Retina (tissue), 1 donor: ENCODE results near the gene JUNB.
"Not testable (repeated sequence)": the region's sequence is repeated elsewhere in the genome, so short reads cannot be mapped to it uniquely, and the experiment has no call there.

ENCODE experiments used
- DNase-seq: peaks from one replicate; pipeline ENCODE4 v3.0.0-alpha.2; 2016

JUNB gene

GRCh38 chr19:12789098-12789903 is 2.0 kb upstream of the JUNB start:
- DNase-seq = peak; percentile 57

DNA sequence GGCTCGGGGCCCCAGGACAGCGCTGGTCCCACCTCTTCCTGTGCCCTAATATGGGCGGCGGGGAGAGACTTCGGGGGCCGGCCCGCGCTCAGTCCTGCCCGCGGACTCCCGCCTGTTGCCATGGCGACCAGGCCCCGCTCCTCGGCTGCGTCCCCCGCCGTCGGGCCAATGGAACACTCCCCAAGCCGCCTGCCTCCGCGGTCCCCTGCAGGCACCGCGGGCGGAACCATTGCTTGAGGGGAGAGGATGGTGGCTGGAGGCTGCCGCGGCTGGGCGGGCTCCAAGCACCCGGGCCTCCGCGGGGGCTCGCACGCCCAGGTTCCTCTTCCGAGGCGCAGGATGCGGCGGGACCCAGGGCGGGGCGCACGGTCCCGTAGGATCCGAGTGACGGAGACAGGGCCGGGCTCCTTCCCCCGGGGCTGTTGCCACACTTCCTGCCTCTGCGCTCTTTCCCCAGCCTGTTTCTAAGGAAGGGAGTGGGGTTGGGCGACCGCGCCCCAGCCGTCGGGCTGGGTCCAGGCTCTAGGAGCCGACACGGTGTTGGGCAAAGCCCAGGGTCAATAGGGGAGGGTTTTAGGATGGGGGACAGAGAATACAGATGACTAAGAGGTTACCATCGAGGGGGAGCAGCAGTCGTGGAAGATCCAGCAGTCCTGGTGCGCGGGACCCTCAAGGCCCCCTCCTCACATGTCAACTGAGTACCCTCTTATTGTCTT is 1.2 kb upstream of the JUNB start:
- peak; percentile 97 for DNase-seq

GRCh38 chr19:12790628-12791344 is 500 bp upstream of the JUNB start:
- DNase-seq = no peak

GRCh38 chr19:12792051-12792852 is 966 bp downstream of the JUNB start:
- DNase-seq = peak; percentile 83

DNA sequence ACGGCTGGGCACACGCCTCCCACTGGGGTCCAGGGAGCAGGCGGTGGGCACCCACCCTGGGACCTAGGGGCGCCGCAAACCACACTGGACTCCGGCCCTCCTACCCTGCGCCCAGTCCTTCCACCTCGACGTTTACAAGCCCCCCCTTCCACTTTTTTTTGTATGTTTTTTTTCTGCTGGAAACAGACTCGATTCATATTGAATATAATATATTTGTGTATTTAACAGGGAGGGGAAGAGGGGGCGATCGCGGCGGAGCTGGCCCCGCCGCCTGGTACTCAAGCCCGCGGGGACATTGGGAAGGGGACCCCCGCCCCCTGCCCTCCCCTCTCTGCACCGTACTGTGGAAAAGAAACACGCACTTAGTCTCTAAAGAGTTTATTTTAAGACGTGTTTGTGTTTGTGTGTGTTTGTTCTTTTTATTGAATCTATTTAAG is 1.6 kb downstream of the JUNB start:
- no peak for DNase-seq

GRCh38 chr19:12793290-12794195 is 2.3 kb downstream of the JUNB start:
- DNase-seq = peak; percentile 94

DNA sequence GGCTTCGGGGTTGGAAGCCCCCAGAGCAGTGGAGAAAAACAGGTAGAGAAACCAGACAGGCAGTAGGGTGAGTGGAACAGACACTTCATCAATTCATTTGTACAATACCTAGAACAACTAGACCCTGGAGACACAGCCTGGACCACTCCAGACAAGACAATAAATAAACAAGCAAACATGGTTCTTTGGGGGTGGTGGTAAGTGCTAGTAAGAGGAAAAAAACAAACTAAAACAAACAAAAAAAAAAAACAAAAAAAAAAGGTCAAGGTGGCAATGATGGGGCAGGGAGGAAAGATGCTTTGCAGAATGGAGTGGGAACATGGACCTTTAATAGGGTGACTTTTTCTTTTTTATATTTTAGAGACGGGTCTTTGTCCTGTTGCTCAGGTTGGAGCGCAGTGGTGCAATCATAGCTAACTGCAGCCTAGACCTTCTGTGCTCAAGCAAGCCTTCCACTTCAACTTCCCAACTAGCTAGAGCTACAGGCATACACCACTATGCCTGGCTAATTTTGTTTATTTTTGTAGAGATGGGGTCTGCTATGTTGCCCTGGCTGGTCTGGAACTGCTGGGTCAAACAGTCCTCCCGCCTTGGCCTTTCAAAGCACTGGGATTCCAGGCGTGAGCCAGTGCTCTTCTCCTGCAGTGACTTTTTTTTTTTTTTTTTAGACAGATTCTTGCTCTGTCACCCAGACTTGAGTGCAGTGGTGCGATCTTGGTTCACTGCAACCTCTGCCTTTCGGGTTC is 3.1 kb downstream of the JUNB start:
- no peak for DNase-seq

DNA sequence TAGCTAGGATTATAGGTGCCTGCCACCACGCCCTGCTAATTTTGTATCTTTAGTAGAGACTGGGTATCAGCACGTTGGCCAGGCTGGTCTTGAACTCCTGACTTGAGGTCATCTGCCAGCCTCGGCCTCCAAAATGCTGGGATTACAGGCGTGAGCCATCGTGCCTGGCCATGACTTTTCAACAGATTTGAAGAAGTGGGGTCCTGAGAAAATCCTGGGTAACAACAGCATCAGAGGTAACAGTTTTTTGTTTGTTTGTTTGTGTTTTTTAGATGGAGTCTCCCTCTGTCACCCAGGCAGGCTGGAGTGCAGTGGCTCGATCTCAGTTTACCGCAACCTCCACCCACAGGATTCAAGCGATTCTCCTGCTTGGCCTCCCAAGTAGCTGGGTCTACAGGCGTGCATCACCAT is 3.7 kb downstream of the JUNB start:
- DNase-seq = no peak

DNA sequence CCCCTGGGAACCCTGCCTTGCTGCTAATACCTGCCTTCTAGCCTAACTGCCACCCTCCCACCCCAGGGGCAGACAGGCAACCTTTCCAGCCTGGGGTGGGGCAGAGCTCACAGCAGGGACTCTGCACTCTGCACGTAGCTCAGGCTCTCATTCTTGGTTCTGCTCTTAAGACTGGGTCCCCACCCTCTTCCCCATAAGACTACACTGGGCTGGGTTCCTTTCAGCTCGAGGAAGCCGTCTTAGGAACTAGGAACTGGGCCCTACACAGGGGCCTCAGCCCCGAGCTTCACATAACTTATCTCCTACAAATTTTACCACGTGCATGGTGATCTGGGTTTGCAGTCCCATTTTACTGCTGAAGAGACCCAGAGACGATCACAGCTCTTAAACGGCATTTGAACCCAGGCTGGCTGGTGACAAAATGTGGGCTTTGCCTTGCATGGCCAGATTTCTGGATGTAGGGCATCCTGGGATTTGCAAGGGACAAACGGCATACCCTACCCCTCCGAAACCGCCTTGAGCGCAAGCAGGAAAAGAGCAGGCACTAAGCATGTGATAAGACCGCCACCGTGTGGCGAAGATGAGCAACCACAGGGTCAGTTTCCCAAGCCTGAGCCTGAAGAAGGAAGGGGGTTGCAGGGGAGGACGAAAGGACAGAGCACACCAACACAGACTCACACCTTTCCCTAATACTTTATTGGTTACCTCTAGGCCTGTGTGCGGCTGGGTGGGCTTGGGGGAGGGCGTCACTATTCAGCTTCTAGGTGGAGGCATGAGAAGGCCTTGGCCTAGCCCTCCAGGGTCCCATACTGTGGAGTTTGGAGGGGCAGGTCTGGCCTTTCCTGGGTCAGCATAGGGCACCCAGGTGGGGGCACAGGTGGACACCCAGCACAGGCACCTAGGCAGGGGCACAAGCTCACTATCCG is 5.1 kb downstream of the JUNB start:
- peak; percentile 84 for DNase-seq

GRCh38 chr19:12797141-12797587 is 5.9 kb downstream of the JUNB start:
- DNase-seq = no peak

DNA sequence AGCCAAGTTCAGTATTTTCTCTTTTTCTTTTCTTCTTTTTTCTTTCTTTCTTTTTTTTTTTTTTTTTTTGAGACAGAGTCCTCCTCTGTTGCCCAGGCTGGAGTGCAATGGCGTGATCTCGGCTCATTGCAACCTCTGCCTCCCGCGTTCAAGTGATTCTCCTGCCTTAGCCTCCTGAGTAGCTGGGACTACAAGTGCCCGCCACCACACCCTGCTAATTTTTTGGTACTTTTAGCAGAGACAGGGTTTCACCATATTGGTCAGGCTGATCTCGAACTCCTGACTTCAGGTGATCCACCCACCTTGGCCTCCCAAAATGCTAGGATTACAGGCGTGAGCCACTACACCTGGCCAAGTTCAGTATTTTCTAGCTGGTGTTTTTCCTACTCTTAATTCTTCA is 6.3 kb downstream of the JUNB start:
- not testable (repeated sequence) for DNase-seq

DNA sequence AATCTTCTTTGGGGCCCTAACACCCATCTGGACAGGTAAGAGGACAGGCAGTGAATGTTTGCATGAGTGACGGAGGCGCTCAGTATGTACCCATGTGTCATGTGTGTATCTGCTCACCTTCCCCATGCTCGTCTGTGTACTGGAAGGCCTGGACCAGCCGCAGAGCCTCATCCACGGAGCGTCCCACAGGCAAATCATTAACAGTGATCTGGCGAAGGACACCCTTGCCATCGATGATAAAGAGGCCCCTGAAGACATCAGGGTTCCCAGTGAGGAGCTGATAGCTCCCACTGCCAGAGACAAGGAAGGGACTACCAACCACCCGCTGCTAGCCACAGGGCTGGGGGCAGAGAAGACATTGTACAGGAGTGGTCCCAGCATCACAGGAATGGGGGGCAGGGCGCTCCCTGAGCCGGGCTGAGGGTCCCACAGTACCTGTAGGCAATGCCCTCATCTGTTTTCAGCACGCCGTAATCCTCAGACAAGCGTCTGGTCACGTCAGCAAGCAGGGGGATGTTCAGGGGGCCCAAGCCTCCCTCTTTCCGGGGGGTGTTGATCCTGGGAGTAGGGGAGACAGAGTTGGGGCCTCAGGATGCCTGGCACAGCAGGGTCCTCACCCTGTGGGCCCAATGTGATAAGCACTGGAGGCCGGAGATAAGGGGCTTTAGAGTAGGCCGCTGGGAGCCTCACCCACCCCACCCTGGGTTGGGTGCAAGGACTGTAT is 8.6 kb downstream of the JUNB start:
- DNase-seq = no peak

DNA sequence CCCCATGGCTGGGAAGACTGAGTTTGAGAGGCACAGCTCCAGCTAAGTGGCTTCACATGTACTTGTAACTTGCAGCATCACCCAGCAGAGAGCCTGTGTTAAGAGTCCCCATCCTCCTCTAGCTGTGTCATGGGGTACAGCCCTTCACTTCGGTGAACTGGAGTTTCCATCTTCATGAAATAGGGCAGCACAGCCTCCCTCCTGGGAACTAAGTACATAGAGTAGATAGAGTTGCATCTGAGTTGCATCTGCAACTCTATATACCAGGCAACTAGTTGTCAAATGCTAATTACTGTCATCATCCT is 9.1 kb downstream of the JUNB start:
- DNase-seq = no peak

GRCh38 chr19:12800923-12801465 is 9.7 kb downstream of the JUNB start:
- DNase-seq = no peak

GRCh38 chr19:12801466-12802266 is 10.4 kb downstream of the JUNB start, which contains the start of the genes PRDX2 and THSD8:
TSS of gene PRDX2 (minus strand) at chr19:12801800. CDS start at chr19:12801261, 539 bp downstream.
TSS of gene THSD8 (plus strand) at chr19:12802069. CDS start at chr19:12802072, 3 bp downstream.
- DNase-seq = peak; percentile 96

DNA sequence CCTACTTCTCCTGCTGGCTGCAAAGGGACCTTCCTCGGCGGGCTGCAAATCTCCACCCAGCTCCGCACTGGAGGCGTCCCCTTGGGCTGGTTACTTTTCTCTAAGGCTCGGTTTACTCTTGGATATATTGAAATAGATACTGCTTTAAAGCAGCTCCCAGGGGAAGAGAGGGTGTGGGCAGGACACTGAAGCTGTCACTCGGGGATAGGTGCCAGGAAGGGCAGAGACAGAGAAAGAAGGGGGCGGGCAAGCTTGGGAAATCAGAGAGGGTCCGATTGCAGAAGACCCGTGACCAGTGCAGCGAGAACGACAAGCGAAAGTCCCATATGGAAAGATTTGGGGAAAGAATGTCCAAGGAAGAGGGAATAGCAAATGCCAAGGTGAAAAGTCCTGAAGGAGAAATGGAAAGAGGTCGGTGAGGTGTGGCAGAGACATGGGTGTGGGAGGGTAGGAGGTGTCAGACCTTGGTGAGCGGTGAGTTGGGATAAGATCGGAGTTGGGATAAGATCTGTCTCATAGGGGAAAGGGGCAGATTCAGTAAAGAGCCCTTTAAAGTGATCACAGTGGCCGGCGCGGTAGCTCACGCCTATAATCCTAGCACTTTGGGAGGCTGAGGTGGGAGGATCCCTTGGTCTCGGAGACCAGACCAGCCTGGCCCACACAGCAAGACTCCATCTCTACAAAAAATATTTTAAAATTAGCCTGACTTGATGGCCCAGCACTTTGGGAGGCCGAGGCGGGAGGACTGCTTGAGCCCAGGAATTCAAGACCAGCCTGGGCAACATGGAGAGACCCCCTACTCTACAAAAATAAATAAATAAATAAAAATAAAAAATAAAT is 11.2 kb downstream of the JUNB start:
- no peak for DNase-seq

GRCh38 chr19:12804051-12804450 is 12.8 kb downstream of the JUNB start:
- DNase-seq = no peak
